GM10248 (cell line): ENCODE measurements around the gene ACSF2.

ENCODE experiments used
- CTCF ChIA-PET: fragments of 300-600 bp; sonication (Branson Sonifier 250); formaldehyde crosslinking; extraction: SDS; loops from one replicate; lab custom pipeline; 2021; ENCODE audit warnings: antibody characterized with exemption; lab: Yijun Ruan, JAX
- POLR2A ChIA-PET: fragments of 350-650 bp; sonication (Branson Sonifier 250); formaldehyde crosslinking; extraction: SDS; loops from one replicate; lab custom pipeline; 2020; ENCODE audit warnings: antibody characterized with exemption; lab: Yijun Ruan, JAX
- DNase-seq: peaks from one replicate; pipeline ENCODE4 v3.0.0; 2012; ENCODE audit errors: extremely low spot score
- CTCF ChIP-seq: IDR thresholded peaks from 2 replicates; pipeline ENCODE4 v1.5.1; 2012; ENCODE audit warnings: mild to moderate bottlenecking, low read depth; ENCODE audit errors: extremely low read depth, missing control alignments, control extremely low read depth

ACSF2 gene

GRCh38 chr17:50521514-50521913 lies 95.5 kb downstream of the ACSF2 start:
- no peak for TF ChIP-seq CTCF
- CTCF ChIA-PET, result interaction anchor here (1.2 to 1.5 kb wide), 3 partner anchors 10 to 42 kb away, joined by 4 to 6 read pairs (median 5); partner anchors contain the start of gene EPN3
- POLR2A ChIA-PET, result no interaction called here
- no peak for DNase-seq

- no peak for TF ChIP-seq CTCF
- CTCF ChIA-PET, result no interaction called here
- DNase-seq, result no peak
- POLR2A ChIA-PET, result no interaction called here
Measured at GRCh38 chr17:50522766-50523165, 96.7 kb downstream of the ACSF2 start.

- CTCF ChIA-PET, result no interaction called here
- POLR2A ChIA-PET, result no interaction called here
- no peak for DNase-seq
- TF ChIP-seq CTCF, result no peak
Measured at GRCh38 chr17:50523208-50523607, 97.2 kb downstream of the ACSF2 start.
